H9 (cell line): ENCODE data around the gene CABCOCO1. TPM values are rescaled to one million over a fixed set of nuclear protein-coding genes. Genes with fewer than 3 reads are reported as not detected.

ENCODE experiments used
- DNase-seq: peaks from one replicate; pipeline ENCODE4 v3.0.0-alpha.2; 2017
- H2AFZ ChIP-seq: one replicate; pipeline ENCODE4 v1.6.1; 2013; ENCODE audit warnings: mild to moderate bottlenecking, low read length, control low read depth, moderate library complexity
- H2AK5ac ChIP-seq: 2 replicates; pipeline ENCODE4 v1.6.1; 2013; ENCODE audit warnings: low read length, control low read depth, mixed read lengths; ENCODE audit not compliant: insufficient read length
- H2BK120ac ChIP-seq: one replicate; pipeline ENCODE4 v1.6.1; 2013; ENCODE audit warnings: low read depth, mild to moderate bottlenecking, low read length, control low read depth, inconsistent platforms; ENCODE audit not compliant: poor library complexity, severe bottlenecking
- H2BK12ac ChIP-seq: 2 replicates; pipeline ENCODE4 v1.6.1; 2013; ENCODE audit warnings: low read length, control low read depth, mixed read lengths, low read depth; ENCODE audit not compliant: insufficient read length
- H2BK15ac ChIP-seq: 2 replicates; pipeline ENCODE4 v1.6.1; 2013; ENCODE audit warnings: low read depth, low read length, control low read depth
- H2BK20ac ChIP-seq: one replicate; pipeline ENCODE4 v1.6.1; 2013; ENCODE audit warnings: low read depth, mild to moderate bottlenecking, low read length, control low read depth, inconsistent platforms; ENCODE audit not compliant: poor library complexity, severe bottlenecking
- H2BK5ac ChIP-seq: 2 replicates; pipeline ENCODE4 v1.6.1; 2013; ENCODE audit warnings: low read length, control low read depth, mixed read lengths; ENCODE audit not compliant: insufficient read length
- H3K14ac ChIP-seq: 2 replicates; pipeline ENCODE4 v1.6.1; 2013; ENCODE audit warnings: low read length, control low read depth; ENCODE audit not compliant: insufficient read depth
- H3K18ac ChIP-seq: 2 replicates; pipeline ENCODE4 v1.6.1; 2013; ENCODE audit warnings: low read depth, mild to moderate bottlenecking, mixed read lengths, low read length, control low read depth; ENCODE audit not compliant: insufficient read length
- H3K23ac ChIP-seq: 2 replicates; pipeline ENCODE4 v1.6.1; 2013; ENCODE audit warnings: low read length, control low read depth, mixed read lengths, low read depth; ENCODE audit not compliant: insufficient read length
- H3K23me2 ChIP-seq: 2 replicates; pipeline ENCODE4 v1.6.1; 2013; ENCODE audit warnings: low read depth, mild to moderate bottlenecking, mixed read lengths, low read length, control low read depth; ENCODE audit not compliant: insufficient read length, poor library complexity, severe bottlenecking
- H3K27ac ChIP-seq: 2 replicates; pipeline ENCODE4 v1.5.1; 2013; ENCODE audit warnings: low read length, control low read depth, mixed read lengths, low read depth; ENCODE audit not compliant: insufficient read length
- H3K27me3 ChIP-seq: 2 replicates; pipeline ENCODE4 v1.6.1; 2013; ENCODE audit warnings: low read length, control low read depth, inconsistent platforms; ENCODE audit not compliant: insufficient read depth
- H3K4ac ChIP-seq: 2 replicates; pipeline ENCODE4 v1.6.1; 2013; ENCODE audit warnings: low read depth, mild to moderate bottlenecking, control low read depth, inconsistent platforms, low read length, moderate library complexity
- H3K4me1 ChIP-seq: 2 replicates; pipeline ENCODE4 v1.6.1; 2013; ENCODE audit warnings: low read length, control low read depth, inconsistent platforms; ENCODE audit not compliant: insufficient read depth
- H3K4me2 ChIP-seq: 2 replicates; pipeline ENCODE4 v1.6.1; 2013; ENCODE audit warnings: low read length, control low read depth, mixed read lengths; ENCODE audit not compliant: insufficient read length, insufficient read depth
- H3K56ac ChIP-seq: 2 replicates; pipeline ENCODE4 v1.6.1; 2013; ENCODE audit warnings: low read depth, mild to moderate bottlenecking, mixed read lengths, low read length, control low read depth; ENCODE audit not compliant: insufficient read length
- H3K79me1 ChIP-seq: 2 replicates; pipeline ENCODE4 v1.6.1; 2013; ENCODE audit warnings: low read depth, mild to moderate bottlenecking, moderate library complexity, low read length, control low read depth, inconsistent platforms; ENCODE audit not compliant: insufficient read depth, poor library complexity, severe bottlenecking
- H3K79me2 ChIP-seq: 2 replicates; pipeline ENCODE4 v1.6.1; 2013; ENCODE audit warnings: low read length, control low read depth, inconsistent platforms; ENCODE audit not compliant: insufficient read depth
- H3K9ac ChIP-seq: 2 replicates; pipeline ENCODE4 v1.6.1; 2013; ENCODE audit warnings: low read length, control low read depth, mixed read lengths; ENCODE audit not compliant: insufficient read length; ENCODE audit errors: extremely low read depth
- H3K9me3 ChIP-seq: one replicate; pipeline ENCODE4 v1.6.1; 2013; ENCODE audit warnings: low read depth, low read length, inconsistent platforms; ENCODE audit not compliant: control insufficient read depth
- H3T11ph ChIP-seq: one replicate; pipeline ENCODE4 v1.6.1; 2013; ENCODE audit warnings: mild to moderate bottlenecking, low read length, control low read depth, inconsistent platforms
- H4K20me1 ChIP-seq: one replicate; pipeline ENCODE4 v1.6.1; 2013; ENCODE audit not compliant: control insufficient read depth, insufficient read length, insufficient read depth
- H4K5ac ChIP-seq: 2 replicates; pipeline ENCODE4 v1.6.1; 2013; ENCODE audit warnings: low read depth, mild to moderate bottlenecking, mixed read lengths, low read length, control low read depth; ENCODE audit not compliant: insufficient read length
- H4K8ac ChIP-seq: replicated peaks from 2 replicates; pipeline ENCODE4 v1.6.1; 2013; ENCODE audit warnings: low read length, control low read depth, mixed read lengths, low read depth; ENCODE audit not compliant: insufficient read length
- H4K91ac ChIP-seq: 2 replicates; pipeline ENCODE4 v1.6.1; 2013; ENCODE audit warnings: low read depth, mild to moderate bottlenecking, moderate library complexity, mixed read lengths, low read length, control low read depth; ENCODE audit not compliant: insufficient read length
- H3K27ac Mint-ChIP-seq, 3 experiments: 2 replicates in 2 of 3; 3 replicates in 1 of 3; pipeline ENCODE4 v1.8.0; 2020 to 2021; ENCODE audit warnings: mixed read lengths in 3 of 3, mild to moderate bottlenecking in 1 of 3, moderate library complexity in 1 of 3
- H3K27me3 Mint-ChIP-seq: 2 replicates; pipeline ENCODE4 v1.8.0; 2021; ENCODE audit warnings: low read depth, mild to moderate bottlenecking, moderate library complexity, mixed read lengths
- H3K36me3 Mint-ChIP-seq, 3 experiments: 2 replicates in 2 of 3; 3 replicates in 1 of 3; pipeline ENCODE4 v1.8.0; 2020 to 2021; ENCODE audit warnings: low read depth in 3 of 3, mixed read lengths in 3 of 3; ENCODE audit not compliant: insufficient read depth in 1 of 3
- H3K4me1 Mint-ChIP-seq, 2 experiments: 2 replicates each; pipeline ENCODE4 v1.8.0; 2020; ENCODE audit warnings: mixed read lengths in 2 of 2
- H3K4me3 Mint-ChIP-seq, 2 experiments: 2 replicates in 1 of 2; 3 replicates in 1 of 2; pipeline ENCODE4 v1.8.0; 2020 to 2021; ENCODE audit warnings: mild to moderate bottlenecking in 2 of 2, mixed read lengths in 2 of 2, moderate library complexity in 1 of 2
- H3K9me3 Mint-ChIP-seq, 2 experiments: 2 replicates in 1 of 2; 3 replicates in 1 of 2; pipeline ENCODE4 v1.8.0; 2020; ENCODE audit warnings: mild to moderate bottlenecking in 2 of 2, mixed read lengths in 2 of 2, moderate library complexity in 1 of 2
- CTCF ChIP-seq: fragments of 200-600 bp; sonication (generic); conservative IDR thresholded peaks from 3 replicates; pipeline ENCODE4 v1.8.0; 2021; ENCODE audit warnings: antibody characterized with exemption, mild to moderate bottlenecking
- WGBS: extraction: QIAGEN DNeasy Blood & Tissue Kit; methylation state at CpG from one replicate; pipeline ENCODE4 v1.1.7; 2013; ENCODE audit warnings: missing lambda C conversion rate, low lambda C conversion rate, mixed read lengths; ENCODE audit not compliant: insufficient read length; ENCODE audit errors: extremely low coverage; 5-methylcytosine and 5-hydroxymethylcytosine counted together
- total RNA-seq: library from RNA; stranded (reverse); gene quantifications from 2 replicates; pipeline ENCODE4 v1.2.1, GENCODE V29; 2021

CABCOCO1 gene
- total RNA-seq, 1 experiment from 2014 or later = not detected

- no peak overlapping the region for H3K27ac ChIP-seq
- H3K4me1 Mint-ChIP-seq = no peaks in the 10 kb centered on the region
- no peaks in the 10 kb centered on the region for H3K79me1 ChIP-seq
- H3K4me2 ChIP-seq = no peak overlapping the region
- H3K4me1 ChIP-seq = no peaks in the 10 kb centered on the region
- no peak overlapping the region for H2BK20ac ChIP-seq
- no peak overlapping the region for H4K5ac ChIP-seq
- no peak for DNase-seq
- H3K56ac ChIP-seq = no peak overlapping the region
- no peaks in the 10 kb centered on the region for H3K9me3 Mint-ChIP-seq
- no peak overlapping the region for H2BK120ac ChIP-seq
- H3K36me3 Mint-ChIP-seq = no peaks in the 10 kb centered on the region
- no peak overlapping the region for H3K4me3 Mint-ChIP-seq
- no peak overlapping the region for H2BK5ac ChIP-seq
- H4K91ac ChIP-seq = no peak overlapping the region
- H2AK5ac ChIP-seq = no peak overlapping the region
- H2BK15ac ChIP-seq = no peak overlapping the region
- H4K8ac ChIP-seq = no peak overlapping the region
- H3K18ac ChIP-seq = no peak overlapping the region
- H3K23ac ChIP-seq = no peak overlapping the region
- H3K27me3 Mint-ChIP-seq = no peaks in the 10 kb centered on the region
- no peak overlapping the region for H3T11ph ChIP-seq
- no peak overlapping the region for H2AFZ ChIP-seq
- no peak overlapping the region for H3K4ac ChIP-seq
- H3K9me3 ChIP-seq = no peaks in the 10 kb centered on the region
- no peak overlapping the region for H3K9ac ChIP-seq
- H3K79me2 ChIP-seq = no peaks in the 10 kb centered on the region
- WGBS = no CpG with 5 or more reads among the region's 3 CpGs
- H2BK12ac ChIP-seq = no peak overlapping the region
- no peak for TF ChIP-seq CTCF
- H3K14ac ChIP-seq = no peak overlapping the region
- H4K20me1 ChIP-seq = no peaks in the 10 kb centered on the region
- no peaks in the 10 kb centered on the region for H3K27me3 ChIP-seq
- no peak overlapping the region for H3K27ac Mint-ChIP-seq
- no peaks in the 10 kb centered on the region for H3K23me2 ChIP-seq
Observed at GRCh38 chr10:61787170-61787569, 124.4 kb downstream of the CABCOCO1 start.
